WTC11 (cell line): Measurements from ENCODE around the gene ATR. TPM values are rescaled to one million over a fixed set of nuclear protein-coding genes. Genes with fewer than 3 reads are reported as not detected.
A peak's percentile ranks its signal among the peaks of the same experiment; 100 is the strongest.

Experiments
- JUN ChIP-seq: sonication (generic); formaldehyde crosslinking; IDR thresholded peaks from 2 replicates; pipeline ENCODE4 v1.8.0; 2023; ENCODE audit warnings: mild to moderate bottlenecking, missing genetic modification reagents
- MYBL2 ChIP-seq: sonication (generic); formaldehyde crosslinking; IDR thresholded peaks from 2 replicates; pipeline ENCODE4 v1.8.1; 2023; ENCODE audit warnings: mild to moderate bottlenecking, moderate library complexity, missing genetic modification reagents
- TCF7 ChIP-seq: sonication (generic); formaldehyde crosslinking; IDR thresholded peaks from 2 replicates; pipeline ENCODE4 v1.8.0; 2022; ENCODE audit warnings: mild to moderate bottlenecking, low read depth, missing genetic modification reagents, moderate library complexity
- TEAD1 ChIP-seq: sonication (generic); formaldehyde crosslinking; IDR thresholded peaks from 2 replicates; pipeline ENCODE4 v1.8.0; 2022; ENCODE audit warnings: mild to moderate bottlenecking, missing genetic modification reagents
- ZNF138 ChIP-seq: sonication (generic); formaldehyde crosslinking; conservative IDR thresholded peaks from 2 replicates; pipeline ENCODE4 v1.8.1; 2022; ENCODE audit warnings: mild to moderate bottlenecking, moderate library complexity, missing genetic modification reagents
- ZNF219 ChIP-seq: sonication (generic); formaldehyde crosslinking; IDR thresholded peaks from 2 replicates; pipeline ENCODE4 v1.8.0; 2023; ENCODE audit warnings: missing genetic modification reagents, mild to moderate bottlenecking, borderline replicate concordance
- total RNA-seq: library from RNA; stranded (reverse); gene quantifications from 3 replicates; pipeline ENCODE4 v1.2.3, GENCODE V29; 2021
- TF ChIP-seq, protein P1 (sequence below): sonication (generic); formaldehyde crosslinking; IDR thresholded peaks from 2 replicates; pipeline ENCODE4 v1.8.1; 2023; ENCODE audit warnings: mild to moderate bottlenecking, missing genetic modification reagents, borderline replicate concordance
- TF ChIP-seq, protein P2 (sequence below): sonication (generic); formaldehyde crosslinking; IDR thresholded peaks from 2 replicates; pipeline ENCODE4 v1.8.0; 2023; ENCODE audit warnings: missing genetic modification reagents, mild to moderate bottlenecking, borderline replicate concordance
- TF ChIP-seq, protein P3 (sequence below): sonication (generic); formaldehyde crosslinking; IDR thresholded peaks from 2 replicates; pipeline ENCODE4 v1.8.1; 2022; ENCODE audit warnings: missing genetic modification reagents, borderline replicate concordance
- TF ChIP-seq, protein P4 (sequence below): fragments of 250-450 bp; sonication (Bioruptor Pico); IDR thresholded peaks from 2 replicates; pipeline ENCODE4 v2.1.2; 2022; ENCODE audit warnings: mild to moderate bottlenecking, moderate library complexity
- TF ChIP-seq, protein P5 (sequence below): sonication (generic); formaldehyde crosslinking; IDR thresholded peaks from 2 replicates; pipeline ENCODE4 v1.8.0; 2023; ENCODE audit warnings: mild to moderate bottlenecking, missing genetic modification reagents

The ATR gene
- total RNA-seq, 1 experiment from 2014 or later = 26.7 TPM

DNA sequence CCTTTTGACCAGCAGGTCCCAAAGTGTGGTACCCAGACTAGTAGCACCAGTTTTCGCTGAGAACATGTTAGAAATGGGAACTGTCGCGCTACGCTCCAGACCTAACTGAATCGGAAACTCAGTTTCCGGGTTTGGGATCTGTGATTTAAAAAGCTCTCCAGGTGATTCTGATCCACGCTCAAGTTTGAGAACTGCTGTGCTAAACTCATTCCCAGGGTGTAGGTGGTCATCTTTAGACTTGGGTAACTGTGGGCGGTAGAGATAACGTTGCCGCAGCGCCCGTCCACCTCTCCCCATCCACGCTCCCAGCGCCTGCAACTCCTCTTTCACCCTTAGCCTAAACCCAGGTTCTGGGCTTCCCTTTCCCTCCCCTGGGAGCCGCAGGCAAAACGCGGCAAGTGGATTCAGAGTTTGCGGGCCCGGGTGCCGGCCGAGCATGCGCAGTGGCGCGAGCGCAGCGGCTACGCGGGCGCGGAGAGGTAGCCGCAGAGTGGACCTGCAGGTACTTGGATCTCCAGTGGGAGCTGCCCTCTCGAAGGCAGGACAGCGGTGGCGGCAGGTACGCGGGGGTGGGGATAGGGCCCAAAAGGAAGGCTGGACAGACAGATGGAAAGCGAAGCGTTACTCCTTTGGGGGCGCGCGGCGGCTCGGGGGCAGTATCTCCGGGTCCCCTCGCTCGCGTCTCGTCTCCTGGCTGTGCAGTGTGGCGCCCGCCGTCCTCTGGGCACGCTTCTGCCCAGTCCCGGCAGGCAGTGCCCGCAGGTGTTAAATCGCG lies 17.6 kb upstream of the ATR start, which contains the start of gene PLS1 (continued):
- TF ChIP-seq, protein P1, sequence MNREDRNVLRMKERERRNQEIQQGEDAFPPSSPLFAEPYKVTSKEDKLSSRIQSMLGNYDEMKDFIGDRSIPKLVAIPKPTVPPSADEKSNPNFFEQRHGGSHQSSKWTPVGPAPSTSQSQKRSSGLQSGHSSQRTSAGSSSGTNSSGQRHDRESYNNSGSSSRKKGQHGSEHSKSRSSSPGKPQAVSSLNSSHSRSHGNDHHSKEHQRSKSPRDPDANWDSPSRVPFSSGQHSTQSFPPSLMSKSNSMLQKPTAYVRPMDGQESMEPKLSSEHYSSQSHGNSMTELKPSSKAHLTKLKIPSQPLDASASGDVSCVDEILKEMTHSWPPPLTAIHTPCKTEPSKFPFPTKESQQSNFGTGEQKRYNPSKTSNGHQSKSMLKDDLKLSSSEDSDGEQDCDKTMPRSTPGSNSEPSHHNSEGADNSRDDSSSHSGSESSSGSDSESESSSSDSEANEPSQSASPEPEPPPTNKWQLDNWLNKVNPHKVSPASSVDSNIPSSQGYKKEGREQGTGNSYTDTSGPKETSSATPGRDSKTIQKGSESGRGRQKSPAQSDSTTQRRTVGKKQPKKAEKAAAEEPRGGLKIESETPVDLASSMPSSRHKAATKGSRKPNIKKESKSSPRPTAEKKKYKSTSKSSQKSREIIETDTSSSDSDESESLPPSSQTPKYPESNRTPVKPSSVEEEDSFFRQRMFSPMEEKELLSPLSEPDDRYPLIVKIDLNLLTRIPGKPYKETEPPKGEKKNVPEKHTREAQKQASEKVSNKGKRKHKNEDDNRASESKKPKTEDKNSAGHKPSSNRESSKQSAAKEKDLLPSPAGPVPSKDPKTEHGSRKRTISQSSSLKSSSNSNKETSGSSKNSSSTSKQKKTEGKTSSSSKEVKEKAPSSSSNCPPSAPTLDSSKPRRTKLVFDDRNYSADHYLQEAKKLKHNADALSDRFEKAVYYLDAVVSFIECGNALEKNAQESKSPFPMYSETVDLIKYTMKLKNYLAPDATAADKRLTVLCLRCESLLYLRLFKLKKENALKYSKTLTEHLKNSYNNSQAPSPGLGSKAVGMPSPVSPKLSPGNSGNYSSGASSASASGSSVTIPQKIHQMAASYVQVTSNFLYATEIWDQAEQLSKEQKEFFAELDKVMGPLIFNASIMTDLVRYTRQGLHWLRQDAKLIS (CRISPR knock-in tag) = peak; percentile 84; the same call in 1 of the 2 replicates
- TF ChIP-seq, protein P2, sequence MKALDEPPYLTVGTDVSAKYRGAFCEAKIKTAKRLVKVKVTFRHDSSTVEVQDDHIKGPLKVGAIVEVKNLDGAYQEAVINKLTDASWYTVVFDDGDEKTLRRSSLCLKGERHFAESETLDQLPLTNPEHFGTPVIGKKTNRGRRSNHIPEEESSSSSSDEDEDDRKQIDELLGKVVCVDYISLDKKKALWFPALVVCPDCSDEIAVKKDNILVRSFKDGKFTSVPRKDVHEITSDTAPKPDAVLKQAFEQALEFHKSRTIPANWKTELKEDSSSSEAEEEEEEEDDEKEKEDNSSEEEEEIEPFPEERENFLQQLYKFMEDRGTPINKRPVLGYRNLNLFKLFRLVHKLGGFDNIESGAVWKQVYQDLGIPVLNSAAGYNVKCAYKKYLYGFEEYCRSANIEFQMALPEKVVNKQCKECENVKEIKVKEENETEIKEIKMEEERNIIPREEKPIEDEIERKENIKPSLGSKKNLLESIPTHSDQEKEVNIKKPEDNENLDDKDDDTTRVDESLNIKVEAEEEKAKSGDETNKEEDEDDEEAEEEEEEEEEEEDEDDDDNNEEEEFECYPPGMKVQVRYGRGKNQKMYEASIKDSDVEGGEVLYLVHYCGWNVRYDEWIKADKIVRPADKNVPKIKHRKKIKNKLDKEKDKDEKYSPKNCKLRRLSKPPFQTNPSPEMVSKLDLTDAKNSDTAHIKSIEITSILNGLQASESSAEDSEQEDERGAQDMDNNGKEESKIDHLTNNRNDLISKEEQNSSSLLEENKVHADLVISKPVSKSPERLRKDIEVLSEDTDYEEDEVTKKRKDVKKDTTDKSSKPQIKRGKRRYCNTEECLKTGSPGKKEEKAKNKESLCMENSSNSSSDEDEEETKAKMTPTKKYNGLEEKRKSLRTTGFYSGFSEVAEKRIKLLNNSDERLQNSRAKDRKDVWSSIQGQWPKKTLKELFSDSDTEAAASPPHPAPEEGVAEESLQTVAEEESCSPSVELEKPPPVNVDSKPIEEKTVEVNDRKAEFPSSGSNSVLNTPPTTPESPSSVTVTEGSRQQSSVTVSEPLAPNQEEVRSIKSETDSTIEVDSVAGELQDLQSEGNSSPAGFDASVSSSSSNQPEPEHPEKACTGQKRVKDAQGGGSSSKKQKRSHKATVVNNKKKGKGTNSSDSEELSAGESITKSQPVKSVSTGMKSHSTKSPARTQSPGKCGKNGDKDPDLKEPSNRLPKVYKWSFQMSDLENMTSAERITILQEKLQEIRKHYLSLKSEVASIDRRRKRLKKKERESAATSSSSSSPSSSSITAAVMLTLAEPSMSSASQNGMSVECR (CRISPR knock-in tag) = no peak
- TF ChIP-seq, protein P3, sequence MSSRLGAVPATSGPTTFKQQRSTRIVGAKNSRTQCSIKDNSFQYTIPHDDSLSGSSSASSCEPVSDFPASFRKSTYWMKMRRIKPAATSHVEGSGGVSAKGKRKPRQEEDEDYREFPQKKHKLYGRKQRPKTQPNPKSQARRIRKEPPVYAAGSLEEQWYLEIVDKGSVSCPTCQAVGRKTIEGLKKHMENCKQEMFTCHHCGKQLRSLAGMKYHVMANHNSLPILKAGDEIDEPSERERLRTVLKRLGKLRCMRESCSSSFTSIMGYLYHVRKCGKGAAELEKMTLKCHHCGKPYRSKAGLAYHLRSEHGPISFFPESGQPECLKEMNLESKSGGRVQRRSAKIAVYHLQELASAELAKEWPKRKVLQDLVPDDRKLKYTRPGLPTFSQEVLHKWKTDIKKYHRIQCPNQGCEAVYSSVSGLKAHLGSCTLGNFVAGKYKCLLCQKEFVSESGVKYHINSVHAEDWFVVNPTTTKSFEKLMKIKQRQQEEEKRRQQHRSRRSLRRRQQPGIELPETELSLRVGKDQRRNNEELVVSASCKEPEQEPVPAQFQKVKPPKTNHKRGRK (CRISPR knock-in tag) = no peak
- TF ChIP-seq, protein P4, sequence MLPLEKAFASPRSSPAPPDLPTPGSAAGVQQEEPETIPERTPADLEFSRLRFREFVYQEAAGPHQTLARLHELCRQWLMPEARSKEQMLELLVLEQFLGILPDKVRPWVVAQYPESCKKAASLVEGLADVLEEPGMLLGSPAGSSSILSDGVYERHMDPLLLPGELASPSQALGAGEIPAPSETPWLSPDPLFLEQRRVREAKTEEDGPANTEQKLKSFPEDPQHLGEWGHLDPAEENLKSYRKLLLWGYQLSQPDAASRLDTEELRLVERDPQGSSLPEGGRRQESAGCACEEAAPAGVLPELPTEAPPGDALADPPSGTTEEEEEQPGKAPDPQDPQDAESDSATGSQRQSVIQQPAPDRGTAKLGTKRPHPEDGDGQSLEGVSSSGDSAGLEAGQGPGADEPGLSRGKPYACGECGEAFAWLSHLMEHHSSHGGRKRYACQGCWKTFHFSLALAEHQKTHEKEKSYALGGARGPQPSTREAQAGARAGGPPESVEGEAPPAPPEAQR (CRISPR knock-in tag) = no peak
- TF ChIP-seq MYBL2 (CRISPR knock-in tag) = peak; percentile 78; the same call in 1 of the 2 replicates
- TF ChIP-seq JUN (CRISPR knock-in tag) = no peak
- TF ChIP-seq, protein P5, sequence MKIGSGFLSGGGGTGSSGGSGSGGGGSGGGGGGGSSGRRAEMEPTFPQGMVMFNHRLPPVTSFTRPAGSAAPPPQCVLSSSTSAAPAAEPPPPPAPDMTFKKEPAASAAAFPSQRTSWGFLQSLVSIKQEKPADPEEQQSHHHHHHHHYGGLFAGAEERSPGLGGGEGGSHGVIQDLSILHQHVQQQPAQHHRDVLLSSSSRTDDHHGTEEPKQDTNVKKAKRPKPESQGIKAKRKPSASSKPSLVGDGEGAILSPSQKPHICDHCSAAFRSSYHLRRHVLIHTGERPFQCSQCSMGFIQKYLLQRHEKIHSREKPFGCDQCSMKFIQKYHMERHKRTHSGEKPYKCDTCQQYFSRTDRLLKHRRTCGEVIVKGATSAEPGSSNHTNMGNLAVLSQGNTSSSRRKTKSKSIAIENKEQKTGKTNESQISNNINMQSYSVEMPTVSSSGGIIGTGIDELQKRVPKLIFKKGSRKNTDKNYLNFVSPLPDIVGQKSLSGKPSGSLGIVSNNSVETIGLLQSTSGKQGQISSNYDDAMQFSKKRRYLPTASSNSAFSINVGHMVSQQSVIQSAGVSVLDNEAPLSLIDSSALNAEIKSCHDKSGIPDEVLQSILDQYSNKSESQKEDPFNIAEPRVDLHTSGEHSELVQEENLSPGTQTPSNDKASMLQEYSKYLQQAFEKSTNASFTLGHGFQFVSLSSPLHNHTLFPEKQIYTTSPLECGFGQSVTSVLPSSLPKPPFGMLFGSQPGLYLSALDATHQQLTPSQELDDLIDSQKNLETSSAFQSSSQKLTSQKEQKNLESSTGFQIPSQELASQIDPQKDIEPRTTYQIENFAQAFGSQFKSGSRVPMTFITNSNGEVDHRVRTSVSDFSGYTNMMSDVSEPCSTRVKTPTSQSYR (CRISPR knock-in tag) = no peak
- TF ChIP-seq TCF7 (CRISPR knock-in tag) = no peak
- peak; percentile 76; the same call in 1 of the 2 replicates for TF ChIP-seq TEAD1
- no peak for TF ChIP-seq ZNF219 (CRISPR knock-in tag)
- TF ChIP-seq ZNF138 (CRISPR knock-in tag) = no peak
